ENCODE data around the gene CBR3.

The CBR3 gene

DNA sequence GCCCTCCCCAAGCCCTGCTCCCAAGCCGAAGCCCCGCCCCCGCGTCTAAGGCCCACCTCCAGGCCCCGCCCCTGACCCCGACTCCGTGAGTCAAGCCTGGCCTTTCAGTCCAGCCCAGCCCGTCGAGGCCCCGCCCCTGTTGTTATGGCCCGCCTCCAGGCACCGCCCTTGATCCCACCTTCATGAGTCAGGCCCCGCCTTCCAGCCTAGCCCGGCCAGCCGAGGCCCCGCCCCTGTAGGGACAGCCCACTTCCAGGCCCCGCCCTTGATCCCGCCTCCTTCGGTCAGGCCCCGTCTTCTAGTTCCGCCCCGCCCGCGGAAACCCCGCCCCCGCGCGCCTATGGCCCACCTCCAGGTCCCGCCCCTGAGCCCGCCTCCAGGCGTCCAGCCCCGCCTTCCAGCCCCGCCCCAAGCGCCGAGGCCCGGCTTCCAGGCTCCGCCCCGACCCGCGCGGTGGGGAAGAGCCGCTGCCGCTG, 21.5 kb downstream of the CBR3 start:
- DNase-seq (ENCODE audit: low read depth): peak; percentile 82
- TF ChIP-seq CTCF (IDR thresholded peaks at IDR 0.05; ENCODE audit: low read depth, low read length, missing control alignments): no peak
- peak overlapping the region; percentile 74 for H3K4me3 ChIP-seq (ENCODE audit: low read depth, low read length)

GRCh38 chr21:36156815-36157670, 22.2 kb downstream of the CBR3 start, which contains the start of gene DOP1B:
TSS of gene DOP1B (plus strand) at chr21:36156824. CDS start at chr21:36164734, 7,910 bp downstream.
- H3K4me3 ChIP-seq (ENCODE audit: low read depth, low read length): peak within 1 kb of the TSS; percentile 74
- TF ChIP-seq CTCF (IDR thresholded peaks at IDR 0.05; ENCODE audit: low read depth, low read length, missing control alignments): no peak
- DNase-seq (ENCODE audit: low read depth): no peak

DNA sequence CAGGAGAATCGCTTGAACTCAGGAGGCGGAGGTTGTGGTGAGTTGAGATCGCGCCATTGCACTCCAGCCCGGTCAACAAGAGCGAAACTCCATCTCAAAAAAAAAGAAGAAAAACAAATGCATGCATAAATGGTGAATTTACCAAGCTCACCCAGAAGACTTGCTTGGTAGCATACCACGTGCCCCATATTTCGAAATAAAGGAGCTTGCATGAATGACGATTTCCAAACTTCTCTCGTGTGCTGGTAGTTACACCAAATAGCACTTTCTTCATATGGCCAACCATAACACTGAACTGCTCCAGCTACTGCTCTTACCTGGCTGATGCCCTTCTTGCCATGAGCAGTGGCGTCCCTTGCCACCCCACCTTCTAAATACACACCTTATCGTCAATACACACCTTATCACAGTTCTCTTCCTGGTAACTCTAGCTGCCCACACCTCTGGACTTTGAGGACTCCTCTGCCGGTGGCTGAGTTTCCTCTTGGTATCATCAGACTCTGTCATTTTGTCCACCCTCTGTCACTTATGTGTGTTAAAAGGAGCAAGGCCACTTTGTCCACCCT, 24.6 kb downstream of the CBR3 start:
- no peak for TF ChIP-seq CTCF (IDR thresholded peaks at IDR 0.05; ENCODE audit: low read depth, low read length, missing control alignments)
- no peak overlapping the region for H3K4me3 ChIP-seq (ENCODE audit: low read depth, low read length)
- no peak for DNase-seq (ENCODE audit: low read depth)

GRCh38 chr21:36160850-36161178, 25.9 kb downstream of the CBR3 start:
- no peak for DNase-seq (ENCODE audit: low read depth)
- no peak overlapping the region for H3K4me3 ChIP-seq (ENCODE audit: low read depth, low read length)
- no peak for TF ChIP-seq CTCF (IDR thresholded peaks at IDR 0.05; ENCODE audit: low read depth, low read length, missing control alignments)

DNA sequence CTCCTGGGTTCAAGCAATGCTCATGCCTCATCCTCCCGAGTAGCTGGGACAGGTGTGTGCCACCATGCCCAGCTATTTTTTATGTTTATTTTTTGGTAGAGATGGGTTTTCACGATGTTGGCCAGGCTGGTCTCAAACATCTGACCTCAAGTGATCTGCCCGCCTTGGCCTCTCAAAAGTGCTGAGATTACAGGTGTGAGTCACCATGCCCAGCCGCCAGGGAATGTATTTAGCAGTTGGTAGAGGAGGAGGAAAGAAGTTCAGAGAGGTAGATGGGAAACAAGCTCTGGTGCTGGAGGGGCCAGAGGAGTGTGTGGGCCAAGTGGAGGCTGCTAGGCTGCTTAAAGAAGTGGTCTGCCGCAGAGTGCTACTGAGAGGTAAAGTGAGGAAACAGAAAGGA, 27.8 kb downstream of the CBR3 start:
- H3K4me3 ChIP-seq (ENCODE audit: low read depth, low read length): no peak overlapping the region
- no peak for DNase-seq (ENCODE audit: low read depth)
- TF ChIP-seq CTCF (IDR thresholded peaks at IDR 0.05; ENCODE audit: low read depth, low read length, missing control alignments): no peak

- no peak overlapping the region for H3K4me3 ChIP-seq (ENCODE audit: low read depth, low read length)
- no peak for DNase-seq (ENCODE audit: low read depth)
- TF ChIP-seq CTCF (IDR thresholded peaks at IDR 0.05; ENCODE audit: low read depth, low read length, missing control alignments): no peak
Measured at GRCh38 chr21:36163750-36164741, 29.2 kb downstream of the CBR3 start.
